WERI-Rb-1 (cell line): ENCODE results near the gene CFAP100.

Experiments
- DNase-seq: peaks from one replicate; pipeline ENCODE4 v3.0.0-alpha.2; 2020
- H3K27ac ChIP-seq: fragments of 250-450 bp; sonication (Bioruptor Pico); 2 replicates; pipeline ENCODE4 v1.5.1; 2020; ENCODE audit warnings: mild to moderate bottlenecking, moderate library complexity
- H3K27me3 ChIP-seq: fragments of 250-450 bp; sonication (Bioruptor Pico); 2 replicates; pipeline ENCODE4 v1.5.1; 2021; ENCODE audit warnings: mild to moderate bottlenecking, low read depth, moderate library complexity; ENCODE audit not compliant: insufficient read depth, severe bottlenecking
- H3K36me3 ChIP-seq: fragments of 250-450 bp; sonication (Bioruptor Pico); 2 replicates; pipeline ENCODE4 v1.5.1; 2020; ENCODE audit warnings: mild to moderate bottlenecking, moderate library complexity
- H3K4me3 ChIP-seq: 2 replicates; pipeline ENCODE4 v1.5.1; 2011; ENCODE audit warnings: low read depth, mild to moderate bottlenecking, control low read depth, low read length
- H3K9me3 ChIP-seq: fragments of 250-450 bp; sonication (Bioruptor Pico); 2 replicates; pipeline ENCODE4 v1.5.1; 2021; ENCODE audit warnings: mild to moderate bottlenecking, moderate library complexity; ENCODE audit not compliant: severe bottlenecking
- TF ChIP-seq, protein P1 (sequence below): IDR thresholded peaks from 2 replicates; pipeline ENCODE4 v1.5.1; 2011; ENCODE audit warnings: low read depth, mild to moderate bottlenecking, control low read depth, inconsistent platforms, low read length

The CFAP100 gene

DNA sequence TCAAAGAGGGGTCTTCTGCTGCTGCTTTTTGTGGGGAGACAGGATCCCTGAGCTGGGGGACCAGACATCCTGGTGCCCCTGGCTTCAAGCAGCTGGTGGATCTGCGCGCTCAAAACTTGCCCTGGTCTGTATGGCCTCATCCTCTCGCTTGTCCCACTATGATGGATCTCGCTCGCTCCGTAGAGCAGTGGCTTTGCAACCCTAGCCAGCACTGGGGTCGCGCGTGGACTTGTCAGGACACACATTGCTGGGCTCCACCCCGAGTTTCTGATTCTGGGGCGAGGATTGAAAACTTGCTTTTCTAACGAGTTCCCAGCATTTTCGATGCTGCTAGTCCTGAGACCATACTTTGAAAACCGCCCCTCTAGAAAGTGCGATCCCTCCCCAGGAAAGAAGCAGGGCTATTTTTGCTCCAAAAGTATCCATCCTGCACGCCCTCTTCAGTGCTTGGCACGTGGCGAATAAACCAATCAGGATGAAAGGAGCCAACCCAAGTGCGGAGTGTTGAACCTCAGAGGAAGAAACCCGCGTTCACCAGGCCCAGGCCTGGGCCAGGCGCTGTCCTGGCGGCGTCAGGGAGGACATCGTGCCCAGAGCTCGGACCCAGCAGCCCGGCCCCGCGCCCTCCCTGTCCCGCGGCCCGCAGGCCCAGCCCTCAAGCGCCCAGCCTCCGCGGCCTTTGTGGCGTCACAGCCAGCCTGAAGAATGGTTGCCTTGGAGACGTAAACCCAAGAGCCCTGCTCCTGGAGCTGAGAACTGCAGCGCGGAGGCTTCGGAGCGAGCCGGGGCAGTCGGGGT is at the start of gene CFAP100:
Gene CFAP100, plus strand, starts transcription at position 731 of the 798 bp plus-strand sequence. CDS start 1,092 bp downstream, outside the sequence.
- H3K4me3 ChIP-seq, result peak within 1 kb of the TSS; percentile 17
- DNase-seq, result peak; percentile 50
- no peaks in the 10 kb centered on the region for H3K36me3 ChIP-seq
- H3K27me3 ChIP-seq, result no peaks in the 10 kb centered on the region
- TF ChIP-seq, protein P1, sequence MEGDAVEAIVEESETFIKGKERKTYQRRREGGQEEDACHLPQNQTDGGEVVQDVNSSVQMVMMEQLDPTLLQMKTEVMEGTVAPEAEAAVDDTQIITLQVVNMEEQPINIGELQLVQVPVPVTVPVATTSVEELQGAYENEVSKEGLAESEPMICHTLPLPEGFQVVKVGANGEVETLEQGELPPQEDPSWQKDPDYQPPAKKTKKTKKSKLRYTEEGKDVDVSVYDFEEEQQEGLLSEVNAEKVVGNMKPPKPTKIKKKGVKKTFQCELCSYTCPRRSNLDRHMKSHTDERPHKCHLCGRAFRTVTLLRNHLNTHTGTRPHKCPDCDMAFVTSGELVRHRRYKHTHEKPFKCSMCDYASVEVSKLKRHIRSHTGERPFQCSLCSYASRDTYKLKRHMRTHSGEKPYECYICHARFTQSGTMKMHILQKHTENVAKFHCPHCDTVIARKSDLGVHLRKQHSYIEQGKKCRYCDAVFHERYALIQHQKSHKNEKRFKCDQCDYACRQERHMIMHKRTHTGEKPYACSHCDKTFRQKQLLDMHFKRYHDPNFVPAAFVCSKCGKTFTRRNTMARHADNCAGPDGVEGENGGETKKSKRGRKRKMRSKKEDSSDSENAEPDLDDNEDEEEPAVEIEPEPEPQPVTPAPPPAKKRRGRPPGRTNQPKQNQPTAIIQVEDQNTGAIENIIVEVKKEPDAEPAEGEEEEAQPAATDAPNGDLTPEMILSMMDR, result no peak
- no peak within 1 kb of the TSS for H3K27ac ChIP-seq
- H3K9me3 ChIP-seq, result no peaks in the 10 kb centered on the region

DNA sequence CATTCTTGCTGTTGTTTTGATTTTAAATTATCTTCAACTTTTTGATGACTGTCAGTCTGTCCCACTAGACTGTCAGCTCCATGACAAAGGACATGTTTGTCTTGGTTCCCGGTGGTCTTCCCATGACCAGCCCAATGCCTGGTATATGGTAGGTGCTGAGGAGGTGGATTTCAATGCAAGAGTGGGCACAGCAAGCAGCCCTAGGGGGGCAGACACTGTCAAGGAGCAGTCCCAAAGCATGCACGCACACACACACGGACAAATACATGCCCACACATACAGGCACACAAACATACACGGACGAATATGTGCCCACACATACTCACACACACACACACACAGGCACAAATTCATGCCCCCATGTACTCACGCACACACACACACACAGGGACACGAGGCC is 49.5 kb upstream of the CFAP100 start:
- DNase-seq, result peak; percentile 2
- no peaks in the 10 kb centered on the region for H3K27me3 ChIP-seq
- H3K9me3 ChIP-seq, result no peaks in the 10 kb centered on the region
- TF ChIP-seq, protein P1, result no peak
- H3K4me3 ChIP-seq, result no peak overlapping the region
- H3K27ac ChIP-seq, result no peak overlapping the region
- no peaks in the 10 kb centered on the region for H3K36me3 ChIP-seq

DNA sequence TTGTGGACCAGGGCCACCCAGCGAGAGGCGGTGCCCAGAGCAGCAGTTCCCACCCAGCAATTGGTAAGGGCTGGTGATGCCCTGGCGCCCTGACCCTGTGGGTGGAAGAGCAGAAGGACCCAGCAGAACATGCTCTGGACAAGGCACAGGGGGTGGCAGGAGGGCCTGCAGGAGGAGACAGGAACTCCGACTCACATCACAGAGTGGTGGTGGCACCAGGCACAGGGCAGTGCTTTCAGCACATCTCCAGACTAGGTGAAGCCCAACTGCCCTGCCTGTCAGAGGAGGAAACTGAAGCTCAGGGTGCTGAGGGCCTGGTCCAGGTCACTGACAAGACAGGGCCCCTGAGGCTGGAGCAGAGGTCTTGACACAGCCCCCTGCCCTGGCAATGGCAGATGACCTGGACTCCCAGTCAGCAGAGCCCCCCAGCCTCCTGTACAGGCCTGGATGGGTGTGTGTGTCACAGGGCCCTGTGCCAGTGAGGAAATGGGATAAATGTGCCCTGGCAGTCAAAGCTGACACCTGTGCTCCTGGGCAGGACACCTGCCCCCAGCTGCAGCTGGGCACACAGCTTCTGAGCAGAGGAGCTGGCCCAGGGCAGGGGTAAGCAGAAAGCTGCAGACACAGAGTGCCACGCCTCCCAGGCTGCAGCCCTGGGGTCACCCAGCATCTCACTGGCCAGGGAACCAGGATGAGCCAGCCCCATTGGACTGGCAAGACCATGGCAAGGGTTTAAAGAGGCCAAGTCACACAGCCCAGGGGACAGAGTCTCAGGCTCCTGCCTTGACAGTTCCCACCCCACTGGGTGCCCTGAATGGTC is 48.9 kb upstream of the CFAP100 start:
- Histone ChIP-seq H3K9me3 (no peaks in the 10 kb centered on the region), H3K27ac (no peak overlapping the region), H3K27me3 (no peaks in the 10 kb centered on the region), H3K36me3 (no peaks in the 10 kb centered on the region), H3K4me3 (no peak overlapping the region)
- peak; percentile 4 for DNase-seq
- TF ChIP-seq, protein P1, result no peak

DNA sequence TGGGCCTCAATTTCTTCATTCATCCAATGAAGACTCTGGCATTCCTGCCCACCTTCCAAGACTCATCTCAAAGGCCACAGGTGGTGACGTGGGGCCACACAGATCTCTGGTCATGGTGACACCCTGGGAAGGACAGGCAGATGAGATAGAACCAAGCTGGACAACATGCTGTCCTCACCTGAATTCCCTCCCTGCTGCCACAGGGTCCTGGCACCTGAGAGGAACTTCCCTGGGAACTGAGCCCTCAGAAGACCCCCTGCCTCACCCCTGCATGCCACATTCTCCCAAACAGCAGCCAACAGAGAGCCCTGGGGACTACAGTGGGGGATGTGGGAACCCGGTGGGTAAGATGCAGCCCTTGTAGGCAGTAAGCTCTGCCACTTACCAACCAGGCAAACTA is 48.2 kb upstream of the CFAP100 start:
- H3K27ac ChIP-seq, result no peak overlapping the region
- peak; percentile 3 for DNase-seq
- TF ChIP-seq, protein P1, result no peak
- H3K27me3 ChIP-seq, result no peaks in the 10 kb centered on the region
- H3K9me3 ChIP-seq, result no peaks in the 10 kb centered on the region
- H3K36me3 ChIP-seq, result no peaks in the 10 kb centered on the region
- H3K4me3 ChIP-seq, result no peak overlapping the region

DNA sequence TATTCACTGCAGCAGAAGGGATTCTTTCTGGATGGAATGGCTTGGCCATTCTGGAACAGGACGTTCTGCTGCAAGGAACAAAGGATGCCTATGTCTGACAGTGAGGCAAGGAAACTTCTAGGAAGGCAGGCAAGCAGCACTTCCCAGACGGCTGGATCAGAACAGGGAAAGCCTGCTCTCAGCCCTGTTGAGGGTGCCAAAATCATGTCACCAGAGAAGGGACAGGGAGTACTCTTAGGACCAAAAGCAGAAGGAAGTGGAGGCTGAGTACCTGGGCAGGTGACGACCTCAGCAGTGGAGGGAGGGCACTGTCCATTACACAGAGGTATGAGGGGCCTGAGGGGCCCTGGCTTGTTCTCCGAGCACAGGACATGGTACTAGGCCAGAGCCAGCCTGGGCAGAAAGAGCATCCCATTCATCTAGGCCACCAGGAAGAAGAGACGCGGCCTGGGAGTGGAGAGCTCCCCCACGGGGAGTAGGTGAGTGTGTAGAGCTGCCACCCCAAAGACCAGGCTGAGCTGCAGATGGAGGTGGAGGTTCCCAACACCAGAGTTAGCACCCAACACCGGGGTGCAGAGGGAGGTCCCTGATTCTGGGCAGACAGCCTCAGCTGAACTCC is 47.1 kb upstream of the CFAP100 start:
- Histone ChIP-seq H3K27ac (no peak overlapping the region), H3K9me3 (no peaks in the 10 kb centered on the region), H3K27me3 (no peaks in the 10 kb centered on the region), H3K36me3 (no peaks in the 10 kb centered on the region), H3K4me3 (no peak overlapping the region)
- TF ChIP-seq, protein P1, result no peak
- peak; percentile 4 for DNase-seq
